HepG2 (cell line): ENCODE data around the gene AUTS2. TPM values are rescaled to one million over a fixed set of nuclear protein-coding genes. Genes with fewer than 3 reads are reported as not detected.

Experiments used
- ATAC-seq: fragments of 200-7000 bp; cut with Tn5 transposase; 3 replicates; pipeline ENCODE4 v1.9.1; 2020; ENCODE audit warnings: mild to moderate bottlenecking, moderate library complexity
- BruUV-seq: library from RNA; stranded (reverse); fragments of 400-500 nt; replicated peaks from 2 replicates; lab custom pipeline; 2021; lab: Mats Ljungman, UMichigan
- CTCF ChIA-PET: fragments of 300-600 bp; formaldehyde crosslinking; extraction: SDS; loops from one replicate; lab custom pipeline; 2021; ENCODE audit warnings: low total read pairs, inconsistent platforms, low intra/inter-chr PET ratio; lab: Yijun Ruan, JAX
- POLR2A ChIA-PET: fragments of 350-600 bp; sonication (Branson Sonifier 250); formaldehyde crosslinking; loops from one replicate; lab custom pipeline; 2020; ENCODE audit warnings: antibody characterized with exemption, inconsistent platforms; lab: Yijun Ruan, JAX
- DNase-seq: peaks from one replicate; pipeline ENCODE4 v3.0.0-alpha.2; 2015; ENCODE audit warnings: low spot score
- FAIRE-seq: peaks from 3 replicates; lab custom pipeline; 2011; peaks lifted over from hg19 to GRCh38; lab: Jason Lieb, UNC
- H2AFZ ChIP-seq: one replicate; pipeline ENCODE4 v1.6.1; 2011; ENCODE audit warnings: low read length, inconsistent platforms
- H3K27ac ChIP-seq: fragments of 300-600 bp; 3 replicates; pipeline ENCODE4 v1.8.0; 2011; ENCODE audit warnings: mixed run types, mild to moderate bottlenecking, mixed read lengths, low read length, inconsistent platforms; ENCODE audit not compliant: insufficient read depth; ENCODE audit errors: extremely low read length
- H3K27me3 ChIP-seq, 2 experiments: fragments of 200-600 bp in 1 of 2; 2 replicates in 1 of 2; 3 replicates in 1 of 2; pipeline versions ENCODE4 v1.6.0 to v1.8.0; 2011; ENCODE audit warnings: low read length in 2 of 2, mild to moderate bottlenecking in 2 of 2, moderate library complexity in 2 of 2, inconsistent platforms in 1 of 2; ENCODE audit not compliant: insufficient read depth in 2 of 2, control insufficient read depth in 1 of 2
- H3K36me3 ChIP-seq, 2 experiments: fragments of 200-600 bp in 1 of 2; replicated peaks in 1 of 2; 2 replicates in 1 of 2; 3 replicates in 1 of 2; pipeline versions ENCODE4 v1.5.1 to v1.8.0; 2011; ENCODE audit warnings: low read length in 2 of 2, inconsistent platforms in 1 of 2; ENCODE audit not compliant: insufficient read depth in 2 of 2, control insufficient read depth in 1 of 2
- H3K4me1 ChIP-seq: 2 replicates; pipeline ENCODE4 v1.5.1; 2012; ENCODE audit warnings: low read length, inconsistent platforms; ENCODE audit not compliant: insufficient read depth
- H3K4me2 ChIP-seq: 2 replicates; pipeline ENCODE4 v1.6.0; 2011; ENCODE audit warnings: low read depth, low read length, inconsistent platforms
- H3K4me3 ChIP-seq, 3 experiments: fragments of 200-600 bp in 1 of 3; sonication (generic), shearing (Covaris generic) in 1 of 3; replicated peaks in 1 of 3; 2 replicates each; pipeline ENCODE4 v1.5.1; 2011 to 2016; ENCODE audit warnings: low read length in 3 of 3, inconsistent platforms in 2 of 3, low read depth in 2 of 3, mild to moderate bottlenecking in 2 of 3, control low read depth in 1 of 3, mixed read lengths in 1 of 3; ENCODE audit not compliant: insufficient read depth in 1 of 3
- H3K79me2 ChIP-seq: one replicate; pipeline ENCODE4 v1.6.1; 2011; ENCODE audit warnings: low read length, inconsistent platforms; ENCODE audit not compliant: insufficient read depth
- H3K9ac ChIP-seq: 2 replicates; pipeline ENCODE4 v1.6.0; 2011; ENCODE audit warnings: mild to moderate bottlenecking, low read depth, low read length, inconsistent platforms; ENCODE audit not compliant: insufficient read depth
- H3K9me3 ChIP-seq: 2 replicates; pipeline ENCODE4 v1.5.1; 2012; ENCODE audit warnings: mild to moderate bottlenecking, low read length
- H4K20me1 ChIP-seq: 2 replicates; pipeline ENCODE4 v1.6.0; 2011; ENCODE audit warnings: inconsistent platforms, mild to moderate bottlenecking, low read length, moderate library complexity; ENCODE audit not compliant: insufficient read depth
- CBX5 ChIP-seq: sonication (generic); formaldehyde crosslinking; IDR thresholded peaks from 2 replicates; pipeline ENCODE4 v1.4.0; 2020; ENCODE audit warnings: missing genetic modification reagents, borderline replicate concordance
- ELF4 ChIP-seq: sonication (generic); formaldehyde crosslinking; IDR thresholded peaks from 2 replicates; pipeline ENCODE4 v1.5.0; 2020; ENCODE audit warnings: missing genetic modification reagents, mild to moderate bottlenecking, moderate library complexity, borderline replicate concordance
- FOXA1 ChIP-seq, 2 experiments: fragments of 450-650 bp in 1 of 2; sonication (generic) in 1 of 2; formaldehyde crosslinking in 1 of 2; IDR thresholded peaks; 2 replicates each; pipeline versions ENCODE4 v1.4.0 to v1.6.1; 2016 to 2020; ENCODE audit warnings: missing genetic modification reagents in 1 of 2
- FOXO1 ChIP-seq: sonication (generic); formaldehyde crosslinking; IDR thresholded peaks from 2 replicates; pipeline ENCODE4 v1.4.0; 2020; ENCODE audit warnings: missing genetic modification reagents
- GATAD2A ChIP-seq: IDR thresholded peaks from 2 replicates; pipeline ENCODE4 v1.6.1; 2016
- HDAC6 ChIP-seq: fragments of 200-600 bp; sonication (generic); IDR thresholded peaks from 2 replicates; pipeline ENCODE4 v1.7.0; 2017; ENCODE audit warnings: mild to moderate bottlenecking, antibody characterized with exemption, low read length, low read depth
- HNF4G ChIP-seq, 2 experiments: sonication (generic) in 1 of 2; formaldehyde crosslinking in 1 of 2; IDR thresholded peaks; 2 replicates each; pipeline versions ENCODE4 v1.4.0 to v1.6.1; 2011 to 2020; ENCODE audit warnings: borderline replicate concordance in 2 of 2, low read depth in 2 of 2, mild to moderate bottlenecking in 2 of 2, low read length in 1 of 2, missing genetic modification reagents in 1 of 2, moderate library complexity in 1 of 2
- MXD1 ChIP-seq: sonication (generic); formaldehyde crosslinking; IDR thresholded peaks from 2 replicates; pipeline ENCODE4 v1.4.0; 2020; ENCODE audit warnings: mild to moderate bottlenecking, missing genetic modification reagents
- NR2F1 ChIP-seq, 2 experiments: fragments of 450-650 bp in 1 of 2; formaldehyde crosslinking in 1 of 2; IDR thresholded peaks; 2 replicates each; pipeline versions ENCODE4 v1.5.0 to v1.6.1; 2016 to 2020; ENCODE audit warnings: mild to moderate bottlenecking in 1 of 2, missing compliant biosample characterization in 1 of 2, missing genetic modification reagents in 1 of 2, moderate library complexity in 1 of 2
- ZBTB46 ChIP-seq: sonication (generic); formaldehyde crosslinking; IDR thresholded peaks from 2 replicates; pipeline ENCODE4 v1.4.0; 2020; ENCODE audit warnings: mild to moderate bottlenecking, missing genetic modification reagents, borderline replicate concordance
- ZMAT3 ChIP-seq: sonication (generic); formaldehyde crosslinking; conservative IDR thresholded peaks from 2 replicates; pipeline ENCODE4 v1.7.0; 2021; ENCODE audit warnings: missing genetic modification reagents
- ZNF253 ChIP-seq: sonication (generic); formaldehyde crosslinking; IDR thresholded peaks from 2 replicates; pipeline ENCODE4 v1.8.0; 2022; ENCODE audit warnings: mild to moderate bottlenecking, missing genetic modification reagents, borderline replicate concordance
- ZNF441 ChIP-seq: sonication (generic); formaldehyde crosslinking; IDR thresholded peaks from 2 replicates; pipeline ENCODE4 v1.7.0; 2021; ENCODE audit warnings: missing genetic modification reagents, borderline replicate concordance
- ZNF615 ChIP-seq: sonication (generic); formaldehyde crosslinking; IDR thresholded peaks from 2 replicates; pipeline ENCODE4 v1.5.0; 2020; ENCODE audit warnings: mild to moderate bottlenecking, missing genetic modification reagents, borderline replicate concordance
- whole genome bisulfite sequencing: methylation state at CpG from one replicate; pipeline ENCODE4 v1.1.6; 2017; ENCODE audit warnings: low lambda C conversion rate; 5-methylcytosine and 5-hydroxymethylcytosine counted together
- in situ Hi-C: cut with HindIII; loops from 2 replicates; pipeline ENCODE4 v1.10.0; 2017; ENCODE audit warnings: low pct_unique_long_range_greater_than_20kb; ENCODE audit not compliant: extremely low pct_ligation_motif_present
- intact Hi-C: fragments of 100-400 bp; cut with micrococcal nuclease; formaldehyde crosslinking; loops from one replicate; pipeline ENCODE4 v1.10.0; 2022; ENCODE audit not compliant: unreplicated experiment
- polyA plus RNA-seq, 8 experiments: library from polyadenylated mRNA; depleted of rRNA in 3 of 8; stranded (reverse) in 7 of 8; unstranded in 1 of 8; fragments of >200 nt; fragmentation: Illumina TruSeq in 4 of 8; extraction: Trizol in 4 of 8; gene quantifications; 2 replicates each; pipeline versions ENCODE4 v1.2.1 to v1.2.3, GENCODE V29; 2011 to 2016; ENCODE audit warnings: low read depth in 4 of 8, missing spikeins in 1 of 8, mixed read lengths in 1 of 8; ENCODE audit not compliant: insufficient read depth in 1 of 8
- total RNA-seq, 5 experiments: library from RNA; depleted of rRNA; stranded (reverse); fragments of >200 nt; fragmentation: Illumina TruSeq; extraction: Trizol; gene quantifications; 2 replicates each; pipeline ENCODE4 v1.2.3, GENCODE V29; 2016; ENCODE audit warnings: low read depth in 1 of 5

AUTS2 gene
- total and polyA plus RNA-seq, 2 of the 13 experiments (the other 11 are each of a cell fraction or from before 2014, with no cell fraction given), result 0.38 TPM; not detected in 1

- intact Hi-C loops, result no loop called here
- TF ChIP-seq FOXA1 (IDR thresholded peaks at IDR 0.05) (no peak), FOXA1 (CRISPR knock-in tag; IDR thresholded peaks at IDR 0.05) (no peak)
- TF ChIP-seq, all 625 proteins: peak for 0
- Histone ChIP-seq H3K36me3 (no peaks in the 10 kb centered on the region), H3K9me3 (no peaks in the 10 kb centered on the region), H3K4me3 (no peak overlapping the region), H3K79me2 (no peaks in the 10 kb centered on the region), H3K27me3 (no peaks in the 10 kb centered on the region), H3K4me2 (no peak overlapping the region), H2AFZ (no peak overlapping the region), H3K27ac (no peak overlapping the region), H4K20me1 (no peaks in the 10 kb centered on the region), H3K4me1 (no peaks in the 10 kb centered on the region), H3K9ac (no peak overlapping the region)
- in situ Hi-C loops, result no loop called here
- DNase-seq (no peak), ATAC-seq (no peak), FAIRE-seq (no peak)
- ChIA-PET POLR2A (no interaction called here), CTCF (no interaction called here)
- 39% methylated on average over 6 of the region's 6 CpGs for WGBS
- BruUV-seq, result no TSS peak
These were observed 776.7 kb downstream of the AUTS2 start for GRCh38 chr7:70374772-70375533.

- FAIRE-seq, result no peak
- intact Hi-C loops, result no loop called here
- Histone ChIP-seq H3K79me2 (no peaks in the 10 kb centered on the region), H3K27ac (no peak overlapping the region), H3K4me3 (no peak overlapping the region), H3K9ac (no peak overlapping the region), H3K4me1 (no peaks in the 10 kb centered on the region)
- TF ChIP-seq FOXO1 (CRISPR knock-in tag) (no peak), ZNF253 (no peak), MXD1 (no peak), GATAD2A (CRISPR knock-in tag) (no peak), CBX5 (no peak), ZNF615 (CRISPR knock-in tag) (no peak), ELF4 (CRISPR knock-in tag) (no peak), HDAC6 (no peak), NR2F1 (CRISPR knock-in tag; IDR thresholded peaks at IDR 0.05) (no peak), ZNF441 (no peak), ZMAT3 (CRISPR knock-in tag) (no peak), ZBTB46 (CRISPR knock-in tag) (no peak), HNF4G (IDR thresholded peaks at IDR 0.05; ENCODE audit: borderline replicate concordance, low read depth, low read length) (no peak), HNF4G (CRISPR knock-in tag; IDR thresholded peaks at IDR 0.05; ENCODE audit: borderline replicate concordance, low read depth) (no peak)
- TF ChIP-seq, all 625 proteins: peak for 0
- ATAC-seq (no peak), DNase-seq (no peak)
- Histone ChIP-seq H4K20me1 (no peaks in the 10 kb centered on the region), H2AFZ (no peak overlapping the region), H3K9me3 (no peaks in the 10 kb centered on the region), H3K36me3 (no peaks in the 10 kb centered on the region), H3K4me2 (no peak overlapping the region), H3K27me3 (no peaks in the 10 kb centered on the region)
- 4% methylated on average over 3 of the region's 4 CpGs for WGBS
- CTCF ChIA-PET, result no interaction called here
- POLR2A ChIA-PET, result no interaction called here
- in situ Hi-C loops, result no loop called here
- BruUV-seq, result no TSS peak
These were observed 778.3 kb downstream of the AUTS2 start for GRCh38 chr7:70376561-70377031.
